GM23338 (cell line): ENCODE measurements around the gene MAPK8IP2. TPM values are rescaled to one million over a fixed set of nuclear protein-coding genes. Genes with fewer than 3 reads are reported as not detected.
A peak's percentile ranks its signal among the peaks of the same experiment; 100 is the strongest.

Experiments used
- ATAC-seq: fragments of 200-7000 bp; cut with Tn5 transposase; 3 replicates; pipeline ENCODE4 v1.9.1; 2020
- DNase-seq: peaks from one replicate; pipeline ENCODE4 v3.0.0-alpha.2; 2015; ENCODE audit warnings: low spot score
- H2AFZ ChIP-seq: fragments of 200-600 bp; sonication (generic); 2 replicates; pipeline ENCODE4 v1.8.0; 2016; ENCODE audit warnings: antibody characterized with exemption, mild to moderate bottlenecking, moderate library complexity
- H3F3A ChIP-seq: fragments of 200-600 bp; sonication (generic); replicated peaks from 2 replicates; pipeline ENCODE4 v1.8.0; 2017; ENCODE audit warnings: antibody characterized with exemption, mixed run types, low read depth
- H3K27ac ChIP-seq: fragments of 200-600 bp; sonication (generic); 2 replicates; pipeline ENCODE4 v1.6.1; 2016; ENCODE audit warnings: low read depth
- H3K27me3 ChIP-seq: fragments of 200-600 bp; sonication (generic); 2 replicates; pipeline ENCODE4 v1.8.0; 2016; ENCODE audit warnings: mild to moderate bottlenecking, mixed run types, moderate library complexity; ENCODE audit not compliant: insufficient read depth
- H3K36me3 ChIP-seq: fragments of 200-600 bp; sonication (generic); 2 replicates; pipeline ENCODE4 v1.8.0; 2016; ENCODE audit warnings: mild to moderate bottlenecking; ENCODE audit not compliant: insufficient read depth
- H3K4me1 ChIP-seq: fragments of 200-600 bp; sonication (generic); 2 replicates; pipeline ENCODE4 v1.8.0; 2016; ENCODE audit warnings: mild to moderate bottlenecking, moderate library complexity; ENCODE audit not compliant: insufficient read depth
- H3K4me2 ChIP-seq: fragments of 200-600 bp; sonication (generic); 2 replicates; pipeline ENCODE4 v1.7.1; 2017; ENCODE audit warnings: mixed run types
- H3K4me3 ChIP-seq: fragments of 200-600 bp; sonication (generic); 2 replicates; pipeline ENCODE4 v1.6.1; 2016; ENCODE audit warnings: mixed run types
- H3K79me2 ChIP-seq: fragments of 200-600 bp; sonication (generic); replicated peaks from 2 replicates; pipeline ENCODE4 v1.8.0; 2017; ENCODE audit warnings: mild to moderate bottlenecking; ENCODE audit not compliant: insufficient read depth
- H3K9me2 ChIP-seq: fragments of 200-600 bp; sonication (generic); 2 replicates; pipeline ENCODE4 v1.8.0; 2017; ENCODE audit not compliant: insufficient read depth
- H4K20me1 ChIP-seq: fragments of 200-600 bp; sonication (generic); replicated peaks from 2 replicates; pipeline ENCODE4 v1.8.0; 2017; ENCODE audit warnings: mild to moderate bottlenecking; ENCODE audit not compliant: insufficient read depth
- H3K27ac Mint-ChIP-seq: 2 replicates; pipeline ENCODE4 v1.8.0; 2020; ENCODE audit warnings: inconsistent platforms, mild to moderate bottlenecking, moderate library complexity, mixed read lengths
- H3K27me3 Mint-ChIP-seq: 3 replicates; pipeline ENCODE4 v1.8.0; 2022; ENCODE audit warnings: low read depth, mild to moderate bottlenecking, moderate library complexity, mixed read lengths, inconsistent platforms; ENCODE audit not compliant: insufficient read depth, poor library complexity
- H3K36me3 Mint-ChIP-seq: 3 replicates; pipeline ENCODE4 v1.8.0; 2021; ENCODE audit warnings: low read depth, mild to moderate bottlenecking, inconsistent platforms, moderate library complexity, mixed read lengths
- H3K4me1 Mint-ChIP-seq: 3 replicates; pipeline ENCODE4 v1.8.0; 2020; ENCODE audit warnings: mild to moderate bottlenecking, inconsistent platforms, mixed read lengths
- H3K4me3 Mint-ChIP-seq: 3 replicates; pipeline ENCODE4 v1.8.0; 2021; ENCODE audit warnings: moderate library complexity, mild to moderate bottlenecking, inconsistent platforms, mixed read lengths
- H3K9me3 Mint-ChIP-seq: 3 replicates; pipeline ENCODE4 v1.8.0; 2020; ENCODE audit warnings: moderate library complexity, mild to moderate bottlenecking, inconsistent platforms, mixed read lengths
- EZH2 ChIP-seq: fragments of 200-600 bp; sonication (generic); IDR thresholded peaks from one replicate; pipeline ENCODE4 v1.8.0; 2017; ENCODE audit warnings: antibody characterized with exemption, mild to moderate bottlenecking, low read depth; ENCODE audit not compliant: unreplicated experiment
- NANOG ChIP-seq: IDR thresholded peaks from 2 replicates; pipeline ENCODE4 v1.6.1; 2016; ENCODE audit warnings: antibody characterized with exemption, borderline replicate concordance
- POLR2AphosphoS5 ChIP-seq: IDR thresholded peaks from 2 replicates; pipeline ENCODE4 v1.6.1; 2016; ENCODE audit warnings: antibody characterized with exemption, low read depth
- polyA plus RNA-seq: library from polyadenylated mRNA; unstranded; fragments of >200 nt; fragmentation: Nextera tagmentation; extraction: Ambion mirVana; gene quantifications from 2 replicates; pipeline ENCODE4 v1.2.1, GENCODE V29; 2016
- total RNA-seq: library from RNA; depleted of rRNA; stranded (reverse); fragments of >200 nt; shearing (Covaris generic); gene quantifications from 2 replicates; pipeline ENCODE4 v1.2.3, GENCODE V29; 2014
- TF ChIP-seq, protein P1 (sequence below): IDR thresholded peaks from 2 replicates; pipeline ENCODE4 v1.6.1; 2016; ENCODE audit warnings: antibody characterized with exemption
- TF ChIP-seq, protein P2 (sequence below): IDR thresholded peaks from one replicate; pipeline ENCODE4 v1.6.1; 2018; ENCODE audit warnings: antibody characterized with exemption; ENCODE audit not compliant: unreplicated experiment

The MAPK8IP2 gene
- total and polyA plus RNA-seq, 2 experiments from 2014 or later = 0.15 to 3.5 TPM

DNA sequence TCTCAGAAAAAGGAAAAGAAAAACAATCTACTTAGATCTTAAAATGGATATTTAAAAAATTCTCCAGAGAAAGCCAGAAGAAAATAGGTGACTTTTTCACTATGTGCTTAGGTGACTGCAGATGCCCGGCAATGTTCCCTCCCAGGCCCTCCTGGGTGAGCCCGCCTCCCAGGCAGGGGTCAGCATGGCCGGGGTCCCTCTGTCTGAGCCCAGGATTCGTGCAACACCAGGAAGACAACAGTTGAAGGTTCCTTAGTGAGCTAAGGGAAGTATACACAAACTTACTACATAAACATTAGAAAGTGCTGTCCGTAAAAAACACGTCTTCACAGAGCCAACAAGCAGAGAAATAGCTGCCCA lies 11.6 kb downstream of the MAPK8IP2 start:
- Mint-ChIP-seq H3K36me3 (no peaks in the 10 kb centered on the region), H3K4me1 (peaks cover 13% of the 10 kb centered on the region), H3K9me3 (no peaks in the 10 kb centered on the region), H3K4me3 (no peak overlapping the region), H3K27me3 (peaks cover 20% of the 10 kb centered on the region), H3K27ac (no peak overlapping the region)
- Histone ChIP-seq H3K36me3 (no peaks in the 10 kb centered on the region), H3K79me2 (no peaks in the 10 kb centered on the region), H3F3A (no peaks in the 10 kb centered on the region; the same call in 1 of the 2 replicates), H3K4me3 (no peak overlapping the region), H3K27ac (no peak overlapping the region), H4K20me1 (no peaks in the 10 kb centered on the region; the same call in 1 of the 2 replicates), H3K4me1 (no peaks in the 10 kb centered on the region; the same call in 1 of the 2 replicates), H3K27me3 (0 out of 2 replicates have a peak, but pooled peaks cover 4% of the 10 kb centered on the region), H3K4me2 (no peak overlapping the region), H3K9me2 (no peaks in the 10 kb centered on the region), H2AFZ (no peak overlapping the region)
- no peak for ATAC-seq
- DNase-seq = no peak
- no peak for TF ChIP-seq POLR2AphosphoS5
- TF ChIP-seq NANOG = no peak
- TF ChIP-seq, protein P1, sequence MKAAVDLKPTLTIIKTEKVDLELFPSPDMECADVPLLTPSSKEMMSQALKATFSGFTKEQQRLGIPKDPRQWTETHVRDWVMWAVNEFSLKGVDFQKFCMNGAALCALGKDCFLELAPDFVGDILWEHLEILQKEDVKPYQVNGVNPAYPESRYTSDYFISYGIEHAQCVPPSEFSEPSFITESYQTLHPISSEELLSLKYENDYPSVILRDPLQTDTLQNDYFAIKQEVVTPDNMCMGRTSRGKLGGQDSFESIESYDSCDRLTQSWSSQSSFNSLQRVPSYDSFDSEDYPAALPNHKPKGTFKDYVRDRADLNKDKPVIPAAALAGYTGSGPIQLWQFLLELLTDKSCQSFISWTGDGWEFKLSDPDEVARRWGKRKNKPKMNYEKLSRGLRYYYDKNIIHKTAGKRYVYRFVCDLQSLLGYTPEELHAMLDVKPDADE = no peak
- no peak for TF ChIP-seq EZH2

- H3K27ac Mint-ChIP-seq = no peak overlapping the region
- H3K4me3 Mint-ChIP-seq = no peak overlapping the region; the same call in 2 of the 3 replicates
- no peak overlapping the region for H3K4me3 ChIP-seq
- H3K36me3 ChIP-seq = no peaks in the 10 kb centered on the region
- TF ChIP-seq, protein P2, sequence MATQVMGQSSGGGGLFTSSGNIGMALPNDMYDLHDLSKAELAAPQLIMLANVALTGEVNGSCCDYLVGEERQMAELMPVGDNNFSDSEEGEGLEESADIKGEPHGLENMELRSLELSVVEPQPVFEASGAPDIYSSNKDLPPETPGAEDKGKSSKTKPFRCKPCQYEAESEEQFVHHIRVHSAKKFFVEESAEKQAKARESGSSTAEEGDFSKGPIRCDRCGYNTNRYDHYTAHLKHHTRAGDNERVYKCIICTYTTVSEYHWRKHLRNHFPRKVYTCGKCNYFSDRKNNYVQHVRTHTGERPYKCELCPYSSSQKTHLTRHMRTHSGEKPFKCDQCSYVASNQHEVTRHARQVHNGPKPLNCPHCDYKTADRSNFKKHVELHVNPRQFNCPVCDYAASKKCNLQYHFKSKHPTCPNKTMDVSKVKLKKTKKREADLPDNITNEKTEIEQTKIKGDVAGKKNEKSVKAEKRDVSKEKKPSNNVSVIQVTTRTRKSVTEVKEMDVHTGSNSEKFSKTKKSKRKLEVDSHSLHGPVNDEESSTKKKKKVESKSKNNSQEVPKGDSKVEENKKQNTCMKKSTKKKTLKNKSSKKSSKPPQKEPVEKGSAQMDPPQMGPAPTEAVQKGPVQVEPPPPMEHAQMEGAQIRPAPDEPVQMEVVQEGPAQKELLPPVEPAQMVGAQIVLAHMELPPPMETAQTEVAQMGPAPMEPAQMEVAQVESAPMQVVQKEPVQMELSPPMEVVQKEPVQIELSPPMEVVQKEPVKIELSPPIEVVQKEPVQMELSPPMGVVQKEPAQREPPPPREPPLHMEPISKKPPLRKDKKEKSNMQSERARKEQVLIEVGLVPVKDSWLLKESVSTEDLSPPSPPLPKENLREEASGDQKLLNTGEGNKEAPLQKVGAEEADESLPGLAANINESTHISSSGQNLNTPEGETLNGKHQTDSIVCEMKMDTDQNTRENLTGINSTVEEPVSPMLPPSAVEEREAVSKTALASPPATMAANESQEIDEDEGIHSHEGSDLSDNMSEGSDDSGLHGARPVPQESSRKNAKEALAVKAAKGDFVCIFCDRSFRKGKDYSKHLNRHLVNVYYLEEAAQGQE = no peak
- H3K27me3 Mint-ChIP-seq = peaks cover 20% of the 10 kb centered on the region
- no peaks in the 10 kb centered on the region; the same call in 1 of the 2 replicates for H3F3A ChIP-seq
- H3K4me1 Mint-ChIP-seq = peaks cover 13% of the 10 kb centered on the region
- H3K27me3 ChIP-seq = 0 out of 2 replicates have a peak, but pooled peaks cover 4% of the 10 kb centered on the region
- H3K9me2 ChIP-seq = no peaks in the 10 kb centered on the region
- no peaks in the 10 kb centered on the region for H3K9me3 Mint-ChIP-seq
- H3K27ac ChIP-seq = no peak overlapping the region
- no peak overlapping the region for H2AFZ ChIP-seq
- DNase-seq (peak; percentile 70), ATAC-seq (peak; percentile 77)
- H3K79me2 ChIP-seq = no peaks in the 10 kb centered on the region
- H3K4me2 ChIP-seq = no peak overlapping the region
- H3K36me3 Mint-ChIP-seq = no peaks in the 10 kb centered on the region
- H4K20me1 ChIP-seq = no peaks in the 10 kb centered on the region; the same call in 1 of the 2 replicates
- no peaks in the 10 kb centered on the region; the same call in 1 of the 2 replicates for H3K4me1 ChIP-seq
These were observed 12.1 kb downstream of the MAPK8IP2 start for GRCh38 chr22:50612528-50613221.
